CD4-positive, alpha-beta memory T cell (primary cell): ENCODE data around the gene ARL8A. TPM values are rescaled to one million over a fixed set of nuclear protein-coding genes. Genes with fewer than 3 reads are reported as not detected.
A peak's percentile ranks its signal among the peaks of the same experiment; 100 is the strongest.
"Not testable (repeated sequence)": the region's sequence is repeated elsewhere in the genome, so short reads cannot be mapped to it uniquely, and the experiment has no call there.

Experiments used
- CTCF ChIA-PET: fragments of 350-600 bp; sonication (Branson Sonifier 250); formaldehyde crosslinking; loops from one replicate; lab custom pipeline; 2021; ENCODE audit warnings: inconsistent platforms; ENCODE audit not compliant: partially characterized antibody; lab: Charles Lee
- POLR2A ChIA-PET: fragments of 350-600 bp; sonication (Branson Sonifier 250); formaldehyde crosslinking; loops from one replicate; lab custom pipeline; 2021; ENCODE audit not compliant: partially characterized antibody; lab: Charles Lee
- DNase-seq, 5 donors: peaks; one replicate each; pipeline versions ENCODE4 v3.0.0 to v3.0.0-alpha.2; 2020 to 2022; ENCODE audit warnings: mixed read lengths in 1 of 5
- H3K27ac ChIP-seq: one replicate; pipeline ENCODE4 v1.7.0; 2013; ENCODE audit warnings: low read depth, low read length
- H3K27me3 ChIP-seq: 2 replicates; pipeline ENCODE4 v1.7.0; 2013; ENCODE audit warnings: mild to moderate bottlenecking, low read length, moderate library complexity; ENCODE audit not compliant: insufficient read depth
- H3K36me3 ChIP-seq: 2 replicates; pipeline ENCODE4 v1.7.0; 2013; ENCODE audit warnings: mild to moderate bottlenecking, low read length, moderate library complexity; ENCODE audit not compliant: insufficient read depth
- H3K4me1 ChIP-seq: 2 replicates; pipeline ENCODE4 v1.7.0; 2013; ENCODE audit warnings: mild to moderate bottlenecking, low read length, moderate library complexity; ENCODE audit not compliant: insufficient read depth
- H3K4me3 ChIP-seq, 2 donors: one replicate each; pipeline ENCODE4 v1.7.0; 2013; ENCODE audit warnings: low read length in 2 of 2, mild to moderate bottlenecking in 1 of 2
- H3K9me3 ChIP-seq, 2 donors: one replicate each; pipeline ENCODE4 v1.7.0; 2013; ENCODE audit warnings: low read length in 2 of 2, control low read depth in 1 of 2; ENCODE audit not compliant: control insufficient read depth in 1 of 2
- H3K27ac Mint-ChIP-seq, 7 donors: one replicate each; pipeline ENCODE4 v1.8.0; 2020 to 2021; ENCODE audit warnings: mixed read lengths in 7 of 7, mild to moderate bottlenecking in 6 of 7, inconsistent platforms in 3 of 7, moderate library complexity in 3 of 7
- H3K27me3 Mint-ChIP-seq, 2 donors: one replicate each; pipeline ENCODE4 v1.8.0; 2020 to 2021; ENCODE audit warnings: mixed read lengths in 2 of 2
- H3K36me3 Mint-ChIP-seq, 2 donors: one replicate each; pipeline ENCODE4 v1.8.0; 2020 to 2021; ENCODE audit warnings: mixed read lengths in 2 of 2, inconsistent platforms in 1 of 2, mild to moderate bottlenecking in 1 of 2
- H3K4me1 Mint-ChIP-seq, 4 donors: one replicate each; pipeline ENCODE4 v1.8.0; 2020 to 2021; ENCODE audit warnings: mixed read lengths in 4 of 4, mild to moderate bottlenecking in 1 of 4
- H3K4me3 Mint-ChIP-seq, 8 donors: one replicate each; pipeline ENCODE4 v1.8.0; 2020 to 2021; ENCODE audit warnings: mixed read lengths in 8 of 8, mild to moderate bottlenecking in 7 of 8, moderate library complexity in 6 of 8, inconsistent platforms in 3 of 8
- H3K9me3 Mint-ChIP-seq, 8 donors: one replicate each; pipeline ENCODE4 v1.8.0; 2020 to 2021; ENCODE audit warnings: mixed read lengths in 8 of 8, mild to moderate bottlenecking in 5 of 8, inconsistent platforms in 3 of 8, moderate library complexity in 1 of 8
- intact Hi-C: fragments of 100-400 bp; cut with micrococcal nuclease; formaldehyde crosslinking; loops from one replicate; pipeline ENCODE4 v1.15.1; 2023
- polyA plus RNA-seq, 2 donors: library from polyadenylated mRNA; unstranded; fragments of 300-500 nt; fragmentation: Illumina TruSeq; gene quantifications; one replicate each; pipeline ENCODE4 v1.2.3, GENCODE V29; 2021
- total RNA-seq, 2 experiments: library from RNA; stranded (reverse); gene quantifications; one replicate each; pipeline ENCODE4 v1.2.3, GENCODE V29; 2021

Gene ARL8A
- total and polyA plus RNA-seq, 4 experiments from 2014 or later: 7.1 to 55.0 (median 29.4) TPM

DNA sequence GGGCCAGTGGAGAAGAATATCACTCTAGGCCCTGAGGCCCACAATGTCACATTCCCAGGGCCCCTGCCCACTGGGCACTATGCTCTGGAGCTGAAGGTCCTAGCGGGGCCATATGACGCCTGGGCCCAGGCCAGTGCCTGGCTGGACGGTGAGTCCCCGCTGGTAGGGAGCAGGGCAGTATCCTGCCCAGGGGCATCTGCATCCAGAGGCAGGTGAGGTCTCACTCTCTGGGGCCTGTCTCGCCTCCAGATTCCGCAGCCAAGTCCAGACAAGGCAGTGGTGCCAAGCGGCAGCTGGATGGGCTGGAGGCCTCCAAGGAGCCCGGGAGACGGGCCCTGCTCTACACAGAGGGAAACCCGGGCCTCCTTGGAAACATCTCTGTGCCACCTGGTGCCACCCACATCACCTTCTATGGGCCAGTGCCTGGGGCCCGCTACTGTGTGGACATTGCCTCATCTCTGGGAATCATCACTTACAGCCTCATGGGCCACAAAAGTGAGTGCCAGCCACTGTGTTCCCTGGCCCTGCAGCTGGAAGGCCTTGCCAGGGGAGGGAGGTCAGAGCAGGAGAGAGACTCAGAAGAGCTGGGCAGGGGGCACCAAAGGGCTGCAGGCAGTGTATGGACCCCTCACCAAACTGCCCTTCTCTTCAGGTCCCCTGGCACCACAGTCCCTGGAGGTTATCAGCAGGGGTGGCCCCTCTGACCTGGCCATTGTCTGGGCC, 26.9 kb upstream of the ARL8A start:
- intact Hi-C loops: no loop called here
- ChIA-PET CTCF (interaction anchor here (0.8 to 1.7 kb wide), 3 partner anchors 9 to 21 kb away, joined by 3 to 5 read pairs (median 3); no protein-coding TSS in a partner anchor), POLR2A (interaction anchor here (2.1 kb wide), 1 partner anchor 9 kb away, joined by 6 read pairs; no protein-coding TSS in a partner anchor)
- H3K27me3 ChIP-seq: no peaks in the 10 kb centered on the region
- no peaks in the 10 kb centered on the region for H3K27me3 Mint-ChIP-seq
- no peaks in the 10 kb centered on the region for H3K9me3 Mint-ChIP-seq
- H3K36me3 ChIP-seq: no peaks in the 10 kb centered on the region
- H3K4me1 ChIP-seq: peaks cover 9% of the 10 kb centered on the region
- H3K4me3 ChIP-seq: no peak overlapping the region
- H3K27ac Mint-ChIP-seq: no peak overlapping the region
- no peak for DNase-seq
- H3K27ac ChIP-seq: no peak overlapping the region
- H3K4me1 Mint-ChIP-seq: peaks cover 3 to 18% (median 10%) of the 10 kb centered on the region in 4 donors
- no peak overlapping the region for H3K4me3 Mint-ChIP-seq
- H3K36me3 Mint-ChIP-seq: no peaks in the 10 kb centered on the region
- no peaks in the 10 kb centered on the region for H3K9me3 ChIP-seq

DNA sequence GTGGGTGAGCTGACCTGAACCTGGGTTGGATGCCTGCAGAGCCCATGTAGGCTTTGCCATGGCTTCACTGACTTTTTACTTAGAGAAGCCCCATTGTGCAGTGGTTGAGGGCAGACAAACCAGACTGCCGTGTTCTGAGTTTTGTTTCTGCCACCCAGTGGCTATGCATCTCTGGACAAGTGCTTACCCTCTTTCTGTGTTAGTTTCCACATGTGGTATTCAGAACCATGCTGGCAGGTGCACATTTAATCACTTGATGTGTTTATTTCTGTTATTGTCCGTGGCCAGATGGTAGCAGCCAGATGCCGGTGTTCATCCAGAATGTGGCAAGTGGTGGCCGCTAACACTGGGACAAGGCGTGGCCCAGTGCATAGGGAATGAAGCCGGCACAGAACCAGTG, 26.2 kb upstream of the ARL8A start:
- no peaks in the 10 kb centered on the region for H3K9me3 ChIP-seq
- H3K27ac ChIP-seq: no peak overlapping the region
- H3K4me1 ChIP-seq: peaks cover 17% of the 10 kb centered on the region
- H3K27me3 ChIP-seq: no peaks in the 10 kb centered on the region
- no peaks in the 10 kb centered on the region for H3K36me3 Mint-ChIP-seq
- no peaks in the 10 kb centered on the region for H3K36me3 ChIP-seq
- ChIA-PET POLR2A (interaction anchor here (1.4 to 2.1 kb wide), 2 partner anchors 8 to 11 kb away, joined by 3 to 6 read pairs; no protein-coding TSS in a partner anchor), CTCF (interaction anchor here (0.8 to 2.7 kb wide), 5 partner anchors 8 to 22 kb away, joined by 3 to 10 read pairs (median 3); partner anchors contain the start of gene PTPN7)
- peaks cover 3 to 26% (median 16%) of the 10 kb centered on the region in 4 donors for H3K4me1 Mint-ChIP-seq
- H3K4me3 ChIP-seq: no peak overlapping the region
- DNase-seq: no peak
- intact Hi-C loops: no loop called here
- peak overlapping the region in 1 of 7 donors; percentile 24 for H3K27ac Mint-ChIP-seq
- H3K27me3 Mint-ChIP-seq: no peaks in the 10 kb centered on the region
- no peak overlapping the region for H3K4me3 Mint-ChIP-seq
- H3K9me3 Mint-ChIP-seq: no peaks in the 10 kb centered on the region

DNA sequence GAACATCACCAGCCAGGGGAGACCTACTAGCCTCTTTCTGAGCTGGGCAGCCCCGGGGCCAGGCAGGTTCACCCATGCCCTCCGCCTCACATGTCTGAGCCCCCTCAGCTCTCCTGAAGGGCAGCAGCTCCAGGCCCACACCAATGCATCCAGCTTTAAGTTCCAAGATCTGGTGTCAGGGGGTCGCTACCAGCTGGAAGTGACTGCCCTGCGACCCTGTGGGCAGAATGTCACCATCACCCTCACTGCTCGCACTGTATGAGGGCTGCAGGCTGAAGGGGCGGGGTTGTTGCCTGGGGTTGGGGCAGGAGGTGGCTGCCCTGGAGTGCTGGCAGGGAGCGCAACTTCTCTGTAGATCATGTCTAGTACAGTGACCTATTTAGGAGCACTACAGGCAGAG, 24.3 kb upstream of the ARL8A start:
- no peak overlapping the region for H3K27ac ChIP-seq
- H3K27ac Mint-ChIP-seq: no peak overlapping the region
- H3K9me3 ChIP-seq: no peaks in the 10 kb centered on the region
- H3K36me3 Mint-ChIP-seq: no peaks in the 10 kb centered on the region
- POLR2A ChIA-PET: no interaction called here
- H3K4me3 Mint-ChIP-seq: no peak overlapping the region
- intact Hi-C loops: no loop called here
- no peaks in the 10 kb centered on the region for H3K9me3 Mint-ChIP-seq
- H3K4me3 ChIP-seq: no peak overlapping the region
- no peaks in the 10 kb centered on the region for H3K27me3 ChIP-seq
- no peaks in the 10 kb centered on the region for H3K36me3 ChIP-seq
- peaks cover 35% of the 10 kb centered on the region for H3K4me1 ChIP-seq
- DNase-seq: no peak
- H3K27me3 Mint-ChIP-seq: no peaks in the 10 kb centered on the region
- CTCF ChIA-PET: interaction anchor here (1.0 to 2.7 kb wide), 2 partner anchors 14 to 16 kb away, joined by 4 to 10 read pairs; no protein-coding TSS in a partner anchor
- peaks cover 13 to 44% (median 31%) of the 10 kb centered on the region in 4 donors for H3K4me1 Mint-ChIP-seq

DNA sequence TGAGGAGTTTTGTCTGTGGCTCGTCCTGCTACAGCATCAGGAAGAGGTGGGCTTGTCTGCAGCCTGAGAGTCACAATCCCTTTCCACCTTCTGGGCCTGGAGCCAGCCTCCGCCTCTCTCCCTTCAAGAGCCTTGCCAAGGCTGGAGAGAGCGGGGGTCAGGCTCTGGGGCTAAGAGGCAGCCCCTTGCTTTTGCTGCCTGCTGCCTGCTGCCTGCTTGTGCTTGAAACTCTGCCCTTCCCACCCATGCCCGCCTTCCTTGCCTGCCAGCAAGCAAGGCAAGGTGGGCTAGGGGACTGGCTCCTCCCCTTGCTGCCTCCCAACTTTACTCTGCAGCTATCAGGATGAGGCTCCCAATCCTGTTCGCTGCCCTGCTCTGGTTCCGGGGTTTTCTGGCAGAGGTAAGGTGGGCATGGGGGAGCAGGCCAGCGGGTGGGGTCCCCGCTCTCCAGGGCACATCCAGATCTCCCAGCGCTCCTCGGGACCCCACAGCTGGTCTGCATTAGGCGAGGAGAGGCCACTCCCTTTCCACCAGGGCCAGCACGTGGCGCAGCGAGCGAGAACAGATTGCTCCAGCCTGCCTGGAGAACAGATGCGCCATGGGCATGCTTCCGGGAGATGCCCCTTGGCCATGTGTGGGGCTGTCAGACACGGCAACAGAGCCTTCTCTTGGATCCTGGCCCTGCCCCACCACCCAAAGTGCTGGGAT, 23.3 kb upstream of the ARL8A start:
- Histone ChIP-seq H3K4me3 (no peak overlapping the region), H3K27ac (no peak overlapping the region), H3K36me3 (no peaks in the 10 kb centered on the region), H3K4me1 (peaks cover 45% of the 10 kb centered on the region), H3K27me3 (no peaks in the 10 kb centered on the region), H3K9me3 (no peaks in the 10 kb centered on the region)
- H3K36me3 Mint-ChIP-seq: peaks cover 0 to under 1% of the 10 kb centered on the region in 2 donors
- no peak overlapping the region for H3K4me3 Mint-ChIP-seq
- intact Hi-C loops: no loop called here
- H3K27me3 Mint-ChIP-seq: no peaks in the 10 kb centered on the region
- CTCF ChIA-PET: interaction anchor here (0.8 kb wide), 1 partner anchor 13 kb away, joined by 3 read pairs; no protein-coding TSS in a partner anchor
- H3K27ac Mint-ChIP-seq: no peak overlapping the region
- POLR2A ChIA-PET: no interaction called here
- no peaks in the 10 kb centered on the region for H3K9me3 Mint-ChIP-seq
- no peak for DNase-seq
- peaks cover 19 to 54% (median 38%) of the 10 kb centered on the region in 4 donors for H3K4me1 Mint-ChIP-seq

DNA sequence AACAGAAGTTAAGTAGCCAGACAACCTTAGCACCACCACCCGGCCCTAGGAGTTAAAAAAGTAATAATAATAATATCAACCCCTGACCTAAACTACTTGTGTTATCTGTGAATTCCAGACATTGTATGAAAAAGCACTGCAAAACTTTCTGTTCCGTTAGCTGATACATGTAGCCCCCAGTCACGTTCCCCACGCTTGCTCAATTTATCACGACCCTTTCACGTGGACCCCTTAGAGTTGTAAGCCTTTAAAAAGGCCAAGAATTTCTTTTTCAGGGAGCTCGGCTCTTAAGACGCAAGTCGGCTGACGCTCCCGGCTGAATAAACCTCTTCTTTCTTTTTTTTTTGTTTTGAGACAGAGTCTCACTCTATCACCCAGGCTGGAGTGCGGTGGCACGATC, 22.5 kb upstream of the ARL8A start:
- H3K27me3 Mint-ChIP-seq, intact Hi-C loops, H3K36me3 Mint-ChIP-seq, H3K4me3 ChIP-seq, H3K27me3 ChIP-seq, DNase-seq, H3K27ac ChIP-seq, H3K9me3 Mint-ChIP-seq, H3K36me3 ChIP-seq, H3K9me3 ChIP-seq: not testable (repeated sequence)
- peak overlapping the region in 4 of 7 donors; percentile 29 to 74 (median 41) for H3K27ac Mint-ChIP-seq
- ChIA-PET CTCF (interaction anchor here (0.8 kb wide), 1 partner anchor 12 kb away, joined by 3 read pairs; no protein-coding TSS in a partner anchor), POLR2A (interaction anchor here (2.5 kb wide), 1 partner anchor 23 kb away, joined by 10 read pairs; the partner anchor contains the start of gene ARL8A)
- H3K4me1 ChIP-seq: peaks cover 53% of the 10 kb centered on the region
- peak overlapping the region in 2 of 8 donors; percentile 21 to 36 for H3K4me3 Mint-ChIP-seq
- peaks cover 27 to 62% (median 46%) of the 10 kb centered on the region in 4 donors for H3K4me1 Mint-ChIP-seq

DNA sequence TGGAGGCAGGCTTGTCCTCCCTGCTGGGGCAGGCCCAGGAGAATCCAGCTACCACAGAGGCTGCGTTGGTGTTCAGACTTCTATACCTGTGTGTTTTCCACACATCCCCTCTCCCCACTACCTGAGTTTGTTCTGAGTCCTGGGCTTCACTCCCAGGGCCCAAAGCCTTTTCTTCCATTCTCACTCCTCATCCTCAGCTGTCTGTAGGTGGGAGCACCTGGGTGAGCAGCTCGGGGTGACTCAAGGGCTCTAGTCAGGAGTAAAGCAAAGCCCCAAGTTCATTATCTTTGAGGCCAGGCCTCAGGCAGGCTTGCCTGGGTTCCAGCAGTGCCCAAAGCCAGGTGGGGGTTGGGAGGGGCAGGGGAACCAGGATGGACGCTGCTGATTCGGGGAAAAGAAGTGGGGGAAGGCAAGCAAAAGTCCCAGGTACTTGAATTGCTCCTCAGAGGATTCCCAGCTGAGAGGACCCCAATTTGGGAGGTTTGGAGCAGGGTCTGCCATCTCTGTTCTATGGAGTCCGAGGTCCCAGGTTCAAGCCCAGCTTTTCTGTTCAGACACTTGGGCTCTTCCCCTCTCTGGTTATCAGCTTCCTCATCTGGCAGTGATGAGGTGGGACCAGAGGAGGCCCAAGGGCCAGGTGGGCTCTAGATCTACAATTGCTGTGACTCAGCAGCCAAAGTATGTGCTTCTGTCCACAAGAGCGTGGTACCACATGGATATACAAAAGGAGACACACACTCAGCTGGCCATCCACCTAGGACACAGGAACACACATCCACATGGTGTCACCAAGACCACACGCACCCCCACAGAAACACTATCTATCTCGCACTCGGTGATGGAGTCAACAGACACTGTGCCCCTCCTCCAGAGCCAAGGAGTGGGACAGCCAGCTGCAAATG, 21.7 kb upstream of the ARL8A start:
- peak overlapping the region; percentile 22 to 95 (median 72) for H3K27ac Mint-ChIP-seq
- H3K36me3 Mint-ChIP-seq: peaks cover 0 to 4% of the 10 kb centered on the region in 2 donors
- Histone ChIP-seq H3K9me3 (no peaks in the 10 kb centered on the region), H3K27ac (peak overlapping the region; percentile 93), H3K27me3 (no peaks in the 10 kb centered on the region), H3K36me3 (no peaks in the 10 kb centered on the region), H3K4me1 (peaks cover 62% of the 10 kb centered on the region), H3K4me3 (peak overlapping the region in 1 of 2 donors; percentile 23)
- H3K27me3 Mint-ChIP-seq: no peaks in the 10 kb centered on the region
- H3K4me3 Mint-ChIP-seq: peak overlapping the region in 7 of 8 donors; percentile 27 to 86 (median 74)
- intact Hi-C loops: no loop called here
- DNase-seq: peak in 1 of 5 donors; percentile 31
- peaks cover 35 to 71% (median 52%) of the 10 kb centered on the region in 4 donors for H3K4me1 Mint-ChIP-seq
- ChIA-PET POLR2A (interaction anchor here (0.7 to 2.5 kb wide), 4 partner anchors 11 to 35 kb away, joined by 3 to 10 read pairs (median 6); partner anchors contain the start of gene ARL8A), CTCF (interaction anchor here (1.2 to 2.4 kb wide), 3 partner anchors 11 to 31 kb away, joined by 5 to 15 read pairs (median 10); no protein-coding TSS in a partner anchor)
- H3K9me3 Mint-ChIP-seq: no peaks in the 10 kb centered on the region
